NB4 (cell line): ENCODE measurements around the gene KCNN4.
A peak's percentile ranks its signal among the peaks of the same experiment; 100 is the strongest.

ENCODE experiments used
- DNase-seq: peaks from one replicate; pipeline ENCODE4 v3.0.0; 2010; ENCODE audit warnings: low read depth
- H3K4me3 ChIP-seq: one replicate; pipeline ENCODE4 v1.5.1; 2011; ENCODE audit warnings: mild to moderate bottlenecking, low read depth, low read length, moderate library complexity
- MYC ChIP-seq: IDR thresholded peaks from 2 replicates; pipeline ENCODE4 v1.6.1; 2011; ENCODE audit warnings: low read depth, low read length
- POLR2A ChIP-seq: IDR thresholded peaks from 2 replicates; pipeline ENCODE4 v1.6.1; 2011; ENCODE audit warnings: mild to moderate bottlenecking; ENCODE audit not compliant: insufficient read length; ENCODE audit errors: extremely low read depth
- TF ChIP-seq, protein P1 (sequence below): IDR thresholded peaks from 2 replicates; pipeline ENCODE4 v1.6.1; 2011; ENCODE audit warnings: low read depth, low read length
- TF ChIP-seq, protein P2 (sequence below): IDR thresholded peaks from one replicate; pipeline ENCODE4 v1.5.1; 2012; ENCODE audit warnings: low read depth, low read length

The KCNN4 gene

DNA sequence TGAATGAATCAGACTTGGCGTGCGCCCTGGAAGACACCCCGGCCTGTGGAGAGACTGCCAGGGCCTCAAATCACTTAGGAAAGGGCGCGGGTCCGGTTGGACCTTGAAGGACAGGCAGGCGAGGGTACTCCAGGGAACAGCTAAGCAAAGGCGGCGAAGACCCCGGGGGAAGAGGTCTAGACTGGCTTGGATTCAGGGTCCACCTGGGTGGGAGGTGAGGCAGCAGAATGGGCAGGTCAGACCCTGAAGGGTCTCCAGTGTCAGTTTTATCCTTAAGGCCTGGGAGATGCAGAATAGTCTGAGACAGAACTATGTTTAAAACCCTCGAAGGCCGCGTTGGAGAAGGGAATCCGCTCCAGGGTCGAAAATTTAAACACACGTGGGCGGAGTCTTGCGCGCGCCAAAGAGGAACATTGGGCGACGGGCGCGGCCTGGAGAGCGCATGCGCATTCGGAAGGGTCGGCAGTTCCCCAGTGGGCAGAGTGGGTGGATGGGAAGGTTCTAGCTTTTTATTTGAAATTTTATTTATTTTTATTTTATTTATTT is 25.4 kb downstream of the KCNN4 start:
- TF ChIP-seq, protein P1, sequence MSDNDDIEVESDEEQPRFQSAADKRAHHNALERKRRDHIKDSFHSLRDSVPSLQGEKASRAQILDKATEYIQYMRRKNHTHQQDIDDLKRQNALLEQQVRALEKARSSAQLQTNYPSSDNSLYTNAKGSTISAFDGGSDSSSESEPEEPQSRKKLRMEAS: peak; percentile 96
- TF ChIP-seq POLR2A: peak; percentile 13
- TF ChIP-seq, protein P2, sequence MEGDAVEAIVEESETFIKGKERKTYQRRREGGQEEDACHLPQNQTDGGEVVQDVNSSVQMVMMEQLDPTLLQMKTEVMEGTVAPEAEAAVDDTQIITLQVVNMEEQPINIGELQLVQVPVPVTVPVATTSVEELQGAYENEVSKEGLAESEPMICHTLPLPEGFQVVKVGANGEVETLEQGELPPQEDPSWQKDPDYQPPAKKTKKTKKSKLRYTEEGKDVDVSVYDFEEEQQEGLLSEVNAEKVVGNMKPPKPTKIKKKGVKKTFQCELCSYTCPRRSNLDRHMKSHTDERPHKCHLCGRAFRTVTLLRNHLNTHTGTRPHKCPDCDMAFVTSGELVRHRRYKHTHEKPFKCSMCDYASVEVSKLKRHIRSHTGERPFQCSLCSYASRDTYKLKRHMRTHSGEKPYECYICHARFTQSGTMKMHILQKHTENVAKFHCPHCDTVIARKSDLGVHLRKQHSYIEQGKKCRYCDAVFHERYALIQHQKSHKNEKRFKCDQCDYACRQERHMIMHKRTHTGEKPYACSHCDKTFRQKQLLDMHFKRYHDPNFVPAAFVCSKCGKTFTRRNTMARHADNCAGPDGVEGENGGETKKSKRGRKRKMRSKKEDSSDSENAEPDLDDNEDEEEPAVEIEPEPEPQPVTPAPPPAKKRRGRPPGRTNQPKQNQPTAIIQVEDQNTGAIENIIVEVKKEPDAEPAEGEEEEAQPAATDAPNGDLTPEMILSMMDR: no peak
- TF ChIP-seq MYC: peak; percentile 53; the same call in 1 of the 2 replicates
- peak; percentile 81 for DNase-seq

DNA sequence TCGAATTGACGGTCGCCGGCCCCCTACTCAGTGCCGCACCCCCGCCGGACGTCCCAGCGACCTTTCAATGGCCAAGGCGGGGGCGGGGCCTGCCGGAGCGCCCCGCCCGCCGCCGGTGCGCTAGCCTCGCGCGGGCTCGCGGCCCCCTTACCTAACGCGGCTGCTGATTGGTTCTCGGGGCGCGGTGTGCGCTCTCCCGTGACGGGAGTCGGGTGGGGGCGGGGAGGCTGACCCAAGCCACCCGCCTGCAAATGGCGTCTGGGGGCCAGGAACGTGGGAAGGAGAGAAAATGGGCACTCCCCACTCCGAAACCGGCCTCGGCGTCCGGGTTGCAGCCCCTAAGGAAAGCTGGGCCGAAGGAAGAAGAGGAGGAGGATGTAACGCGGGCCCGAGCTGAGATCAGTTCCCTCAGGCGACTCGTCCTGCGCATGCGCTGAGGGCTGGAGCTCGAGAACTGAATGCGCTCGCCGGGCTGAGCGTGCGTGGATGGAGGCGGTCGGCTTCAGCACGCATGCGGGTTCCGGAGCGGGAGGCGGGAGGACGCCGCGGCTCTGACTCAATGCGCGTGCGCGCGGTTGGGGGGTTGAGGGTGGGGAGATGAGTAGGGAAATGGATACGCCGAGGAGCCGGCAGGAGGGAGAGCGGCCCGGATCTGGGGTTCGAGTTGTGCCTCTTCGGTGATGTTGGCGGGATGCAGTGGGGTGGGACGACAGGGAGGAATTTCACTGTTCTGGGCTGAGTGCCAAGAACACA is 26.1 kb downstream of the KCNN4 start, which contains the start of gene SMG9:
TSS of gene SMG9 (minus strand) at position 460 of the 753 bp plus-strand sequence. CDS start 4,221 bp downstream, outside the sequence.
- peak within 1 kb of the TSS; percentile 88 for H3K4me3 ChIP-seq
- TF ChIP-seq, protein P2: no peak
- TF ChIP-seq, protein P1: peak; percentile 82
- peak; percentile 82 for TF ChIP-seq MYC
- TF ChIP-seq POLR2A: peak; percentile 71
- peak; percentile 93 for DNase-seq

More for the DNA sequence above, 25.4 kb downstream of the KCNN4 start:
- H3K4me3 ChIP-seq: peak overlapping the region; percentile 88

DNA sequence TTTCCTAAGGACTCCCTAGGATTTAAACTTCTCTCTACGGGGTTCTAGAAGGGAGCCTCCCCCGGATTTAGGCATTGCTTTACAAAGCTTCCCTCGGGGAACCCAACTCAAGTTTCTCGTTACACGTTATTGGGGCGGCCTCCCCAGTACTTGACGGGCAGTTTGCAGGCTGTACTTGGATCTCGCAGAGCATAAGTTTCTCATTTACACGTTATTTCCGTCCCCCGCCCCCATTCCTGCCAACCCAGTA is 26.6 kb downstream of the KCNN4 start:
- TF ChIP-seq POLR2A (no peak), MYC (no peak)
- TF ChIP-seq, protein P1: no peak
- TF ChIP-seq, protein P2: no peak
- DNase-seq: no peak
- H3K4me3 ChIP-seq: peak overlapping the region; percentile 77

DNA sequence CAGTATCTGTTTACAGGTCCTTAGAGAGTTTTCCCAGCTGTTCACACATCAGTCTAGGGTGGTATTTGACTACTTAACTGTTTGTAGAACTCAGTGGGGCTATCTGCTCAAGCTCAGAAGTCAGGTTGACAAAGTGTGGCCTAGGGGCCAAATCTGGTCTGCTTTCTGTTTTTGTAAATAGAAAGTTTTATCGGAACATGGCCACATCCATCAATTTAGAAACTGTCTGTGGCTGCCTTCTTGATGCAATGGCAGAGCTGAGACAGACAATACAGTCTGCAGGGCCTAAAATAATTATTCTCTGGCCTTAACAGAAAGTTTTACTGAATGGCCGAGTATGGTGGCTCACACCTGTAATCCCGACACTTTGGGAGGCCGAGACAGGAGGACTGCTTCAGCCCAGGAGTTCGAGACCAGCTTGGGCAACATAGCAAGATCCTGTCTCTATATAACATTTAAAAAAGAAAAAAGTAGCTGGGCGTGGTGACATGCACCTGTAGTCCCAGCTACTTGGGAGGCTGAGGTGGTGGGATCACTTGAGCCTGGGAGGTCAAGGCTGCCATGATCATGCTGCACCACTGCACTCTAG is 28.4 kb downstream of the KCNN4 start:
- TF ChIP-seq, protein P1: no peak
- TF ChIP-seq MYC (no peak), POLR2A (no peak)
- TF ChIP-seq, protein P2: no peak
- no peak for DNase-seq
- H3K4me3 ChIP-seq: no peak overlapping the region

DNA sequence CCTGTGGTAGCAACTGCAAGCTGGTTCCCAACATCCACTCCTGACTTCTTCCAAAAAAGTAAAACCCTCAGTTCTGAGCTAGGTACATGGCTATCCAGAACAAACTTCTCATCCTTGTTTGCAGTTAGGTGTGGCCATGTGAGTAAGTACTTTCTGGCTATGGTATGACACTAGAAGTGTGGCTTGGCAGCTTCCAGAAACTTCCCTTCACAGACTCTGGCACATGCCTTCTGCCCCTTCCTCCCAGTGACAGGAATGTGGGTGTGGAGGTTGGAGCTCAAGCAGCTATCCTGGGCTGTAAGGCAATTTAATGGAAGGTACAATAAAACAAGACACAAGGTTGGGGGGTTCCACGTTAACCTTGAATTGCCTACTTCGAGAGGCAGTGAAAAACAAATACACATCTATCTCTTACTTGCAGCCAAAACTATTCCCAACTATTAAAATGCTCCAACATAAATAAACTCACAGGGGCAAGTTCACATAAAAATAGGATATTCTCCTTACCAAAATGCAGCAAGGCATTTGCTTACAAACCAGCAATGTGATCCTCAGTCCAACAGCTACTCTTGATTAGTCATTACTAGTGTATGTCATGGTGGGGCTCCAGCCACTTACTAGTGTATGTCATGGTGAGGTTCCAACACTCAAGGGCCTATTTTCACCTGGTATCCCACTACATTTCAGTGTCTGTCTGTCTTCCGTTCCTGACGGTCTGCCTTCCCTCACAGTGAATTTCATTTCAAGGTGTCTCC is 29.1 kb downstream of the KCNN4 start:
- H3K4me3 ChIP-seq: no peak overlapping the region
- TF ChIP-seq, protein P1: no peak
- TF ChIP-seq POLR2A (no peak), MYC (no peak)
- TF ChIP-seq, protein P2: no peak
- DNase-seq: no peak
